Lower leg skin (tissue), 3 donors: ENCODE measurements around the gene PTPRC.

Source experiments
- CTCF ChIP-seq, 3 donors: fragments of 450-650 bp; IDR thresholded peaks; one replicate each; pipeline ENCODE4 v1.5.1; 2016; ENCODE audit warnings: antibody characterized with exemption in 3 of 3, mild to moderate bottlenecking in 3 of 3, moderate library complexity in 2 of 3
- POLR2A ChIP-seq, 2 donors: fragments of 450-650 bp; IDR thresholded peaks; one replicate each; pipeline ENCODE4 v1.6.1; 2016 to 2017; ENCODE audit warnings: antibody characterized with exemption in 2 of 2, mild to moderate bottlenecking in 1 of 2, moderate library complexity in 1 of 2

GRCh38 chr1:198662821-198663220 lies 24.0 kb downstream of the PTPRC start:
- no peak for TF ChIP-seq CTCF (IDR thresholded peaks at IDR 0.05)
- TF ChIP-seq POLR2A (IDR thresholded peaks at IDR 0.05) = no peak
